Measurements from ENCODE around the gene PDE11A. TPM values are rescaled to one million over a fixed set of nuclear protein-coding genes. Genes with fewer than 3 reads are reported as not detected.

PDE11A gene
- total and polyA plus RNA-seq, 2 of the 13 experiments (the other 11 are each of a cell fraction or from before 2014, with no cell fraction given) = 1.2 to 1.7 TPM

Small RNA genes within 50 kb of the gene (small RNA-seq; reads per million reads assigned to genes)
- gene AC011998.1 (ENCODE audit: insufficient read depth in 2 of 3, insufficient read length in 3 of 3, low read depth in 2 of 3, low replicate concordance in 1 of 3) (0 reads per million in 3 experiments), gene RNU6-629P (ENCODE audit: insufficient read depth in 2 of 3, insufficient read length in 3 of 3, low read depth in 2 of 3, low replicate concordance in 1 of 3) (0 to 0.98 (median 0.97) reads per million in 3 experiments)

Other genes starting within 250 kb of the PDE11A start
- gene RBM45, start 39.7 kb upstream of the PDE11A start, total RNA-seq (2016; rRNA removed; fragmentation: Illumina TruSeq; extraction: Trizol) = 25.2 and 30.4 TPM in 2 replicates
- 4.2 and 5.7 TPM in 2 replicates for gene RBM45, start 39.7 kb upstream of the PDE11A start, polyA plus RNA-seq (2011; rRNA removed)
- 0.10 and 0.11 TPM in 2 replicates for gene OSBPL6, start 121.7 kb upstream of the PDE11A start, total RNA-seq (2016; rRNA removed; fragmentation: Illumina TruSeq; extraction: Trizol)
- gene OSBPL6, start 121.7 kb upstream of the PDE11A start, polyA plus RNA-seq (2011; rRNA removed) = 0.01 and 0.03 TPM in 2 replicates